K562 (cell line): ENCODE measurements around the gene DENND2A. TPM values are rescaled to one million over a fixed set of nuclear protein-coding genes. Genes with fewer than 3 reads are reported as not detected.
A peak's percentile ranks its signal among the peaks of the same experiment; 100 is the strongest.

Experiments
- ATAC-seq: fragments of 200-7000 bp; cut with Tn5 transposase; 3 replicates; pipeline ENCODE4 v1.9.1; 2020; ENCODE audit warnings: moderate library complexity
- BruUV-seq: library from RNA; stranded (reverse); fragments of 400-500 nt; replicated peaks from 2 replicates; lab custom pipeline; 2021; lab: Mats Ljungman, UMichigan
- CTCF ChIA-PET: fragments of 300-600 bp; formaldehyde crosslinking; extraction: SDS; loops from one replicate; lab custom pipeline; 2021; ENCODE audit warnings: low intra/inter-chr PET ratio; lab: Yijun Ruan, JAX
- POLR2A ChIA-PET: fragments of 300-600, 350-650 bp; sonication (Branson Sonifier 250); formaldehyde crosslinking; extraction: SDS; loops from one replicate; lab custom pipeline; 2021; ENCODE audit warnings: antibody characterized with exemption, inconsistent platforms; lab: Yijun Ruan, JAX
- DNase-seq, 4 experiments: peaks; one replicate each; pipeline versions ENCODE4 v3.0.0 to v3.0.0-alpha.2; 2011 to 2018; ENCODE audit warnings: low spot score in 3 of 4, mixed read lengths in 3 of 4; ENCODE audit errors: extremely low read depth in 1 of 4
- FAIRE-seq: peaks from 2 replicates; lab custom pipeline; 2011; peaks lifted over from hg19 to GRCh38; lab: Jason Lieb, UNC
- H2AFZ ChIP-seq: 2 replicates; pipeline ENCODE4 v1.6.0; 2011; ENCODE audit warnings: low read depth, low read length, control low read depth, inconsistent platforms
- H3K27ac ChIP-seq: fragments of 200-600 bp; 3 replicates; pipeline ENCODE4 v1.8.0; 2011; ENCODE audit warnings: low read depth, mild to moderate bottlenecking, control low read depth, inconsistent platforms, low read length, moderate library complexity, mixed read lengths; ENCODE audit errors: extremely low read depth
- H3K27me3 ChIP-seq, 2 experiments: fragments of 300-600 bp in 1 of 2; 2 replicates in 1 of 2; 3 replicates in 1 of 2; pipeline versions ENCODE4 v1.6.0 to v1.8.0; 2011; ENCODE audit warnings: inconsistent platforms in 2 of 2, low read length in 2 of 2, mild to moderate bottlenecking in 1 of 2, mixed read lengths in 1 of 2, moderate library complexity in 1 of 2; ENCODE audit not compliant: control insufficient read depth in 2 of 2, insufficient read depth in 2 of 2
- H3K36me3 ChIP-seq: fragments of 300-600 bp; 3 replicates; pipeline ENCODE4 v1.8.0; 2011; ENCODE audit warnings: mild to moderate bottlenecking, low read length, inconsistent platforms; ENCODE audit not compliant: control insufficient read depth, insufficient read depth
- H3K4me1 ChIP-seq, 2 experiments: fragments of 200-600 bp in 1 of 2; replicated peaks in 1 of 2; 2 replicates in 1 of 2; 3 replicates in 1 of 2; pipeline versions ENCODE4 v1.5.1 to v1.8.0; 2011; ENCODE audit warnings: inconsistent platforms in 2 of 2, low read length in 2 of 2, mild to moderate bottlenecking in 1 of 2, mixed read lengths in 1 of 2, moderate library complexity in 1 of 2; ENCODE audit not compliant: control insufficient read depth in 2 of 2, insufficient read depth in 2 of 2
- H3K4me2 ChIP-seq: 2 replicates; pipeline ENCODE4 v1.6.1; 2011; ENCODE audit warnings: low read length, control low read depth, inconsistent platforms, mixed read lengths; ENCODE audit not compliant: insufficient read depth
- H3K4me3 ChIP-seq: fragments of 200-600 bp; sonication (generic), shearing (Covaris generic); 2 replicates; pipeline ENCODE4 v1.5.1; 2016; ENCODE audit warnings: control low read depth, inconsistent platforms
- H3K79me2 ChIP-seq: fragments of 200-600 bp; 3 replicates; pipeline ENCODE4 v1.8.0; 2011; ENCODE audit warnings: low read length, inconsistent platforms; ENCODE audit not compliant: control insufficient read depth, insufficient read depth
- H3K9ac ChIP-seq, 2 experiments: 2 replicates each; pipeline versions ENCODE4 v1.6.0 to v1.6.1; 2011; ENCODE audit warnings: low read depth in 2 of 2, low read length in 2 of 2, control low read depth in 1 of 2, inconsistent platforms in 1 of 2, mild to moderate bottlenecking in 1 of 2, mixed read lengths in 1 of 2; ENCODE audit not compliant: insufficient read depth in 1 of 2
- H3K9me1 ChIP-seq: one replicate; pipeline ENCODE4 v1.6.0; 2011; ENCODE audit warnings: inconsistent platforms, mild to moderate bottlenecking, low read length, moderate library complexity; ENCODE audit not compliant: control insufficient read depth, insufficient read depth
- H3K9me3 ChIP-seq: replicated peaks from 2 replicates; pipeline ENCODE4 v1.5.1; 2011; ENCODE audit warnings: low read depth, low read length, inconsistent platforms; ENCODE audit not compliant: control insufficient read depth, insufficient read depth
- H4K20me1 ChIP-seq: replicated peaks from 2 replicates; pipeline ENCODE4 v1.6.1; 2011; ENCODE audit warnings: low read length, inconsistent platforms, mixed read lengths; ENCODE audit not compliant: control insufficient read depth, insufficient read depth
- CBFA2T3 ChIP-seq: fragments of 450-650 bp; IDR thresholded peaks from 2 replicates; pipeline ENCODE4 v1.6.1; 2017
- GTF3C2 ChIP-seq: IDR thresholded peaks from 3 replicates; pipeline ENCODE4 v1.6.1; 2011; ENCODE audit warnings: borderline replicate concordance, mild to moderate bottlenecking, moderate library complexity; ENCODE audit not compliant: insufficient read length; ENCODE audit errors: extremely low read depth
- KDM2B ChIP-seq: fragments of 250-450 bp; sonication (Bioruptor Pico); IDR thresholded peaks from 2 replicates; pipeline ENCODE4 v1.8.0; 2021; ENCODE audit warnings: mild to moderate bottlenecking, moderate library complexity
- MCM3 ChIP-seq: fragments of 450-650 bp; IDR thresholded peaks from 2 replicates; pipeline ENCODE4 v1.6.1; 2016
- MNT ChIP-seq, 2 experiments: fragments of 450-650 bp; conservative IDR thresholded peaks; 2 replicates each; pipeline ENCODE4 v1.6.1; 2017; ENCODE audit warnings: mild to moderate bottlenecking in 2 of 2, moderate library complexity in 2 of 2
- POLR2B ChIP-seq: fragments of 450-650 bp; IDR thresholded peaks from 2 replicates; pipeline ENCODE4 v1.6.1; 2018; ENCODE audit warnings: low read depth; ENCODE audit not compliant: partially characterized antibody
- RBBP5 ChIP-seq: fragments of 200-600 bp; sonication (generic); IDR thresholded peaks from 2 replicates; pipeline ENCODE4 v1.6.1; 2012; ENCODE audit warnings: borderline replicate concordance, mild to moderate bottlenecking, low read length, control low read depth, inconsistent platforms; ENCODE audit not compliant: insufficient read depth, poor library complexity, severe bottlenecking
- TBL1XR1 ChIP-seq, 2 experiments: IDR thresholded peaks; 2 replicates each; pipeline ENCODE4 v1.6.1; 2012; ENCODE audit warnings: improper control_type of control experiment in 2 of 2, low read length in 2 of 2, mild to moderate bottlenecking in 1 of 2
- TEAD2 ChIP-seq: fragments of 450-650 bp; IDR thresholded peaks from 2 replicates; pipeline ENCODE4 v1.6.1; 2016; ENCODE audit warnings: missing genetic modification characterization, control low read depth, missing compliant biosample characterization
- ZFP30 ChIP-seq: fragments of 250-450 bp; sonication (Bioruptor Pico); IDR thresholded peaks from 2 replicates; pipeline ENCODE4 v1.8.0; 2022; ENCODE audit warnings: moderate library complexity, mild to moderate bottlenecking, inconsistent platforms, borderline replicate concordance
- ZNF79 ChIP-seq: fragments of 250-450 bp; sonication (Bioruptor Pico); IDR thresholded peaks from 2 replicates; pipeline ENCODE4 v1.4.0; 2020; ENCODE audit warnings: low read depth, mild to moderate bottlenecking, moderate library complexity
- WGBS: fragments of 100-300 bp; shearing (Covaris generic); methylation state at CpG from one replicate; pipeline ENCODE4 v1.1.6; 2016; ENCODE audit warnings: low coverage, mixed read lengths; ENCODE audit not compliant: insufficient coverage; ENCODE audit errors: missing lambda C conversion rate; 5-methylcytosine and 5-hydroxymethylcytosine counted together
- in situ Hi-C: fragments of 300-500 bp; cut with MboI; formaldehyde crosslinking; loops from 4 replicates; pipeline ENCODE4 v1.15.0; 2018; ENCODE audit warnings: inconsistent platforms, mixed read lengths
- intact Hi-C: fragments of 100-400 bp; cut with micrococcal nuclease; formaldehyde crosslinking; loops from 2 replicates; pipeline ENCODE4 v1.14.2; 2022
- polyA plus RNA-seq, 8 experiments: library from polyadenylated mRNA; depleted of rRNA in 4 of 8; stranded (reverse) in 5 of 8; unstranded in 3 of 8; fragments of >200 nt; fragmentation: Nextera tagmentation in 2 of 8; fragmentation: Illumina TruSeq in 1 of 8; extraction: Ambion mirVana in 2 of 8; extraction: Trizol in 1 of 8; gene quantifications; 2 replicates each; pipeline versions ENCODE4 v1.2.1 to v1.2.3, GENCODE V29; 2011 to 2014; ENCODE audit warnings: inconsistent platforms in 1 of 8, missing spikeins in 1 of 8
- total RNA-seq, 7 experiments: library from RNA; depleted of rRNA in 6 of 7; stranded (reverse); fragments of >200 nt in 6 of 7; fragmentation: Illumina TruSeq in 2 of 7; extraction: Trizol in 2 of 7; gene quantifications; 2 replicates each; pipeline versions ENCODE4 v1.2.1 to v1.2.3, GENCODE V29; 2011 to 2021; ENCODE audit warnings: low replicate concordance in 1 of 7

Gene DENND2A
- total and polyA plus RNA-seq, 9 of the 15 experiments (the other 6 are each of a cell fraction or from before 2014, with no cell fraction given) = not detected

DNA sequence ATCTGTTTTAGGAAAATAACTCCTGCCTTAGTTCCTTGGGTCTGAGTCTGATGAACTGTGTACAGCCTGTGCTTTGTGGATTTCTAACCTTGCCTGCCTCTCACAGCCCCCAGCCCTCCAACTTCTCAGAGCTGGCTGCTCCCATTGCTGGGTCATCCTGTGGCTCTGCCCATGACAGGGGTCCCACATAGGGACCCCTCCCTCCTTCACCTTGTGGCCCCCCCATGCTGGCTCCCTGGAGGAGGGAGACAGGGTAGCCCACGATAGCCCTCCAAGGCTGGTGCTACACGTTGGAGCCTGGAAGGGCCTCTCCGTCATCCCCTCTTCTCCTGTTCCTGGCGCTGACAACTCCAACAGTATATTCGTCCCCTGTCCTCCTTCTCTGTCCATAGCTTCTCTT is 2.8 kb upstream of the DENND2A start:
- H3K27me3 ChIP-seq = peaks cover 44 to 84% of the 10 kb centered on the region in 2 experiments
- H3K4me2 ChIP-seq = no peak overlapping the region
- 0 out of 4 replicates have a peak overlapping the region, but pooled peaks of 1 of the 2 experiments have one; percentile 13 for H3K9ac ChIP-seq
- H4K20me1 ChIP-seq = peaks cover 14% of the 10 kb centered on the region
- H3K4me1 ChIP-seq = peaks cover 0 to 16% of the 10 kb centered on the region in 2 experiments; a peak in 2 of 5 replicates
- DNase-seq = no peak
- H3K36me3 ChIP-seq = no peaks in the 10 kb centered on the region
- ATAC-seq = no peak
- H2AFZ ChIP-seq = no peak overlapping the region
- intact Hi-C loops (no loop called here), in situ Hi-C loops (no loop called here)
- CTCF ChIA-PET = interaction anchor here (0.6 kb wide), 1 partner anchor 52 kb away, joined by 3 read pairs; no protein-coding TSS in a partner anchor
- no peaks in the 10 kb centered on the region for H3K79me2 ChIP-seq
- no peak for FAIRE-seq
- H3K9me1 ChIP-seq = no peaks in the 10 kb centered on the region
- no peak overlapping the region for H3K27ac ChIP-seq
- no TSS peak for BruUV-seq
- POLR2A ChIA-PET = interaction anchor here (0.6 kb wide), 1 partner anchor 12 kb away, joined by 3 read pairs; no protein-coding TSS in a partner anchor
- WGBS = 1% methylated on average over 5 of the region's 5 CpGs
- H3K9me3 ChIP-seq = no peaks in the 10 kb centered on the region
- H3K4me3 ChIP-seq = no peak overlapping the region
- TF ChIP-seq TEAD2 (no peak), MNT (conservative IDR thresholded peaks at IDR 0.05) (no peak), CBFA2T3 (no peak), ZNF79 (CRISPR knock-in tag) (no peak), TBL1XR1 (IDR thresholded peaks at IDR 0.05; ENCODE audit: low read length in 2 of 2) (no peak), ZFP30 (no peak), GTF3C2 (no peak), RBBP5 (no peak), MCM3 (no peak), POLR2B (no peak), KDM2B (no peak)
